ENCODE data around the gene NEB. TPM values are rescaled to one million over a fixed set of nuclear protein-coding genes. Genes with fewer than 3 reads are reported as not detected.

The NEB gene
- total and polyA plus RNA-seq, 7 donors = 796 to 7,790 (median 2,020) TPM

GRCh38 chr2:151673016-151673415 lies 61.3 kb downstream of the NEB start:
- H3K36me3 ChIP-seq (ENCODE audit: insufficient read depth in 1 of 2, low read depth in 1 of 2) = peaks cover 9 to 100% of the 10 kb centered on the region in 2 donors
- ATAC-seq (no peak), DNase-seq (no peak)
- no peak overlapping the region for H3K4me3 ChIP-seq
- no peaks in the 10 kb centered on the region for H3K9me3 ChIP-seq
- TF ChIP-seq CTCF (IDR thresholded peaks at IDR 0.05) = no peak
- H3K27ac ChIP-seq = peak overlapping the region; percentile 36
- intact Hi-C loops (cut with DNase I) = no loop called here
- no peaks in the 10 kb centered on the region for H3K27me3 ChIP-seq (ENCODE audit: insufficient read depth in 3 of 3, low read length in 2 of 3)
- peaks cover 61% of the 10 kb centered on the region for H3K4me1 ChIP-seq
- 77 to 81% (median 80%) methylated on average over 2 of the region's 2 CpGs for WGBS, 3 donors

- WGBS, 3 donors = 60 to 69% (median 63%) methylated on average over 5 of the region's 5 CpGs
- Histone ChIP-seq H3K27me3 (ENCODE audit: insufficient read depth in 3 of 3, low read length in 2 of 3) (no peaks in the 10 kb centered on the region), H3K4me1 (peaks cover 54% of the 10 kb centered on the region), H3K36me3 (ENCODE audit: insufficient read depth in 1 of 2, low read depth in 1 of 2) (peaks cover 2 to 100% of the 10 kb centered on the region in 2 donors), H3K4me3 (no peak overlapping the region), H3K27ac (peak overlapping the region; percentile 36), H3K9me3 (no peaks in the 10 kb centered on the region)
- TF ChIP-seq CTCF (IDR thresholded peaks at IDR 0.05) = no peak
- ATAC-seq (peak; percentile 20 to 60 (median 40)), DNase-seq (no peak)
- intact Hi-C loops (cut with DNase I) = no loop called here
These were observed 62.0 kb downstream of the NEB start for GRCh38 chr2:151672277-151672676.

GRCh38 chr2:151670846-151671597 lies 63.3 kb downstream of the NEB start:
- peak overlapping the region; percentile 73 for H3K27ac ChIP-seq
- WGBS, 3 donors = 71 to 86% (median 74%) methylated on average over 9 of the region's 9 CpGs
- no peaks in the 10 kb centered on the region for H3K9me3 ChIP-seq
- no peak for DNase-seq
- no peak overlapping the region for H3K4me3 ChIP-seq
- no peaks in the 10 kb centered on the region for H3K27me3 ChIP-seq (ENCODE audit: insufficient read depth in 3 of 3, low read length in 2 of 3)
- intact Hi-C loops (cut with DNase I) = no loop called here
- peak in 2 of 4 donors; percentile 36 to 41 for ATAC-seq
- H3K4me1 ChIP-seq = peaks cover 54% of the 10 kb centered on the region
- no peak for TF ChIP-seq CTCF (IDR thresholded peaks at IDR 0.05)
- H3K36me3 ChIP-seq (ENCODE audit: insufficient read depth in 1 of 2, low read depth in 1 of 2) = peaks cover 0 to 100% of the 10 kb centered on the region in 2 donors

- 57 to 77% (median 58%) methylated on average over 7 of the region's 7 CpGs for WGBS, 3 donors
- Histone ChIP-seq H3K27me3 (ENCODE audit: insufficient read depth in 3 of 3, low read length in 2 of 3) (no peaks in the 10 kb centered on the region), H3K4me1 (peaks cover 54% of the 10 kb centered on the region), H3K9me3 (no peaks in the 10 kb centered on the region), H3K36me3 (ENCODE audit: insufficient read depth in 1 of 2, low read depth in 1 of 2) (peaks cover 0 to 100% of the 10 kb centered on the region in 2 donors), H3K4me3 (no peak overlapping the region), H3K27ac (peak overlapping the region; percentile 73)
- ATAC-seq (peak in 2 of 4 donors; percentile 16 to 20), DNase-seq (no peak)
- no peak for TF ChIP-seq CTCF (IDR thresholded peaks at IDR 0.05)
- intact Hi-C loops (cut with DNase I) = no loop called here
These were observed 63.9 kb downstream of the NEB start for GRCh38 chr2:151670346-151670745.

Data from psoas muscle (tissue), 8 donors.